HG03108 (cell line): ENCODE measurements around the gene PDSS2.

Experiments
- ATAC-seq: cut with Tn5 transposase; IDR thresholded peaks from one replicate; pipeline ENCODE4 v1.9.1; 2021; ENCODE audit warnings: moderate library complexity; ENCODE audit not compliant: unreplicated experiment

The PDSS2 gene

DNA sequence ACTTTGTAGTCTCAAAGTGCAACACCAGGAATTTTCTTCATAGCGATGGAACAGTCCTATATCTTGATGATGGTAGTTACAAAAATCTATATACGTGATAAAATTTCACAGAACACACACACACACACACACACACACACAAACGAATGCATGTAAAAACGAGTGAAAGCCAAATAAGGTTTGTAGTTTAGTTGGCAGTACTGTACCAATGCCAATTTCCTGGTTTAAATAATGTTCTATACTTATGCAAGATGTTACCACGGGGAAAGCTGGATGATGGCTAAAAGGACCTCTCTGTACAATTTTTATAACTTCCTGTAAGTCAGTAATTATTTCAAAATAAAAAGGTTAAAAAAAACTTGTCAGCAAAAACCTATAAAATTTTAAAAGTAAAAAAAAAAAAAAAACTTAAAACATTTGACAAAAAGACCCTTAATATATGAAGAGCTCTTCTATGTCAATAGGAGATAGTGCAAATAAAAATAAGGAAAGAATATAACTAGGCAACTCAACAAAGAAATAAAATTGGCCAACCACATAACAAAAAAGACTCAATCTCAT lies 37.6 kb downstream of the PDSS2 start:
- ATAC-seq = no peak

DNA sequence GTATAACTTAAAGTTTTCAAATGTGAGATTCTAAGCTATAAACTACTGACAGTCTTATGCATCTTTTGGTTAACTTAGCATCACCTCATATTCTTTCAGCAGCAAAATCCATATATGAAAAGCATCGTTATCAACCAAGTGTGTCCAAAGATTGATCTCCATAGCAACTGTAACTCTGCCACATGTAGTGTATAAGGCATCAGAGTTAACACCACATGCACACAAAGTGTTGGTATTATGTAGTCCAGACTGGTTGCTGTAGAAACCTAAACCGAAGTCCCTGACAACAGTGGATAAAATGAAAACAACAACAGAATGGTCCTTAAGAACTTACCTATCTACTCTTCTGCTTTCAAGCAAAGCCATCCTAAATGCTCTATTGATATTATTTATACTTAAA lies 39.6 kb downstream of the PDSS2 start:
- no peak for ATAC-seq

DNA sequence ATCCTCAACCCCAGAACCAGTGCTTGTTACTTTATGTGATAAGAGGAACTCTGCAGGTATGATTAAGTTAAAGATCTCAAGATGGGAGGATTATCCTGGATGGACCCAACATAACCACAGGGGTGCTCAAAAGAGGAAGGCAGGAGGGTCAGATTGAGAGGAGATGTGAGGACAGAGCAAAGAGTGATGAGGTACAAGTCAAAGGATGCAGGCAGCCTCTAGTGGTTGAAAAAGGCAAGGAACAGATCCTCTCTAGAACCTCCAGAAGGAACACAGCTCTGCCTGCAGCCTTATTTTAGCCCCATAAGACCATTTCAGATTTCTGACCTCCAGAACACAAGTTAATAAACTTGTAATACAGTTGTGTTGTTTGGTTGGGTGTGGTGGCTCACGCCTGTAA lies 41.2 kb downstream of the PDSS2 start:
- no peak for ATAC-seq

DNA sequence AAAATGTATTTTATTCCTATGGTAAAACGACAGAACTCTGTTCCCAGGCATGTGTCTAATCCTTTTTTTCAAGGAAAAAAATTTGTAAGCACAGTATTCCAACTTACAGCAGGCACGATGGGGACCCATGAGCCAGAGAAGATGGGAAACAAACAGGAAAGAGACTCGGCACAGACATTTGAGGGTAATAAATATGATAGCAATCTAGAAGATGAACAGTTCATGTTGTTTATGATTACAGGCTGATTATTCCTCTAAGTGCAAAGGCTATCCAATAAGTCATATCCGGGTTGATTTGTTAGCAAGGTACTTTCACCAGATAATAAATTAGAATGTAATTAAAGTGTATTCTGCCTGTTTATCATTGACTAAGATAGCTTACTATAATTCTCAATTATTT lies 43.2 kb downstream of the PDSS2 start:
- no peak for ATAC-seq

DNA sequence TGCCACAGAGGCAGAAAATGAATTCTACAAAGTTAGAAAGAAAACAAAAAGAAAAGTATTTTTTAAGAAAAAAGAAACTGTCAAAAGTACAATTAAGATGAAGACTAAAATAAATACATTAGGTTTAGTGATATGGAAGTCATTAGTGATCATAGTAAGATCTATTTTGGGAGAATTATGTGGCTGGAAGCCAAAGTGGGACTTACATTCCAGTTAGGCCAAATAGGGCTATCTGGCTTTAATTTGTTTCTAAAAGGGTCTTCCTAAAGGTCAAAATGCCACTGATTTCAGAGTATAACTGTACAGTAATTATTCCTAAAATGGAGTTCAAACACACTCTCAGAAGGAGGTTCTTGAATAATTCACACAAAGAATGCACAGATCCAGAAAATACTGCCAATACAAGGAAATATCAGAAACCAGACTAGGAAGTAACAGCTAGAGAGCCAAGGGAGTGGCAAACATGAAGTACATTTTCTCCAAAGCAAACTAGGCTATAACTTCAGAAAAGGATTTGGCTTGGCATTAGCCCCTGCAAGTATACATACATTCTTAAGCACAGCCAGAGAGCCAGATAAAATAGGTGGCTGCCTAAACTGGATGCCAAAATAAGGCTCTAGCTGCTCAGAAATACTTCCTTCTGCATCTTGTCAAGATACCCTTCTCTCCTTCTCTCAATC lies 45.3 kb downstream of the PDSS2 start:
- ATAC-seq = no peak

DNA sequence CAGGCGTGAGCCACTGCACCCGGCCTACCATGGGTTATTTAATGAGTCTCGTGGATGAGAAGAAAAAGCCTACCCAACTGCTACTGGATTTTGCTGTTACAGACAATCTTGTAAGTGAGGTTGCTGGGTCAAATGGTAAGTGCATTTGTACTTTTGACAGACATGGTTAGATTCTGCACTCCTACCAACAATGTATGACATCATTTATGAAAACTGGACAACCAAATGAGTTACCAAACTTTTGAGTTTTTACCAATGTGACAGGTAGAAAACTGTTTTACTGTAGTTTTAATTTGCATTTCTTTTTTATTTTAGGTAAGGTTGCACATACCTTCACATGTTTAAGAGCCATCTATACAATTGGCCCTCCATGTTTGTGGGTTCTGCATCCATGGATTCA lies 48.2 kb downstream of the PDSS2 start:
- ATAC-seq = no peak

DNA sequence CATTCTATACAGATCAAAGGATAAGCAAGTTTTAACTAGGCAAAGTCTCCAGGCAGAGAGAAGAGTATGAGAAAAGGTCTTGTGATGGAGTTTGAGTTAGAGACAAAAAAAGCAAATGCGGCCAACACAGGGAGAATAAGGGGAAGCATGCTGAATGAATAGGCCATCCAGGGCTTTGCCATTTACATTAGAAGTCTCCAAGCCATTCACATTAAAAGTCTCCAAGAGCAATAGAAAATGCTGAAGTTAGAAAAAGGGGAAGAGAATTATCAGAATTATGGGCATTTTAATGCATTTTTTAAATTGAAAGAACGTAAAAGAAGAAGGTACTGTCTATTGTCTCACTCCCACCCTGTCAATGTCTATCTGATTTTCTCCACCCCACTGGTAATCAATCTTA lies 49.4 kb downstream of the PDSS2 start:
- no peak for ATAC-seq

DNA sequence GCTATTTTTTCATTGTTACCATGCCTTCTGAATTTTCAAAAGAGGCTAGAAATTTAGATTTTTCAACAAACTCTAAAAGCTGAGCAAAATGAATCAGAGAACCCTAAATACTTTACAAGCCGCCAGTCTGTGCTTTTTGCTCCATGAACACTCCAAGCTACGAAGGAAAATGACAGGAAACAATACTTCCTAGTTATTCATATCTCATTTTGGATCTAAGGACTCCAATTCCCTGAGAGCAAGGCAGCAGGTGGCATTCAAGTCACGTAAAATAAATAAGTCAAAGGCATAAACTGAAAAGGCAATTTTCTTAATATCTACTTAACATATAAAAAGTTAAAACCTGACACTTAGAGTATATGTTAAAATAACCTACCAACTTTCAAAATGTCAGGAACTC lies 50.6 kb downstream of the PDSS2 start:
- no peak for ATAC-seq

DNA sequence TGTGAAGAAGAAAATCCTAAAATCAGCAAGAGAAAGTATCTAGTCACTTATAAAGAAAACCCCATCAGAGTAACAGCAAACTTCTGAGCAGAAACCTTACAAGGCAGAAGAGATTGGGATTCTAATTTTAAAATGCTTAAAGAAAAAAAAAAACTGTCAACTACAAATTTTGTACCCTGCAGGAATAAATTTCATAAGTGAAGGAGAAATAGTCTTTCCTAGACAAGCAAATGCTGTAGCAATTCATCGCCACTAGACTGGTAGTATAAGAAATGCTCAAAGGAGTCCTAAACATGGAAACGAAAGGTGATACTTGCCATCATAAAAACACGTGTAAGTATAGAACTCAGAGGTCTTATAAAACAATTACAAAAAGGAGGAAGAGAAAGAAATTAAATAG lies 54.4 kb downstream of the PDSS2 start:
- ATAC-seq = no peak

DNA sequence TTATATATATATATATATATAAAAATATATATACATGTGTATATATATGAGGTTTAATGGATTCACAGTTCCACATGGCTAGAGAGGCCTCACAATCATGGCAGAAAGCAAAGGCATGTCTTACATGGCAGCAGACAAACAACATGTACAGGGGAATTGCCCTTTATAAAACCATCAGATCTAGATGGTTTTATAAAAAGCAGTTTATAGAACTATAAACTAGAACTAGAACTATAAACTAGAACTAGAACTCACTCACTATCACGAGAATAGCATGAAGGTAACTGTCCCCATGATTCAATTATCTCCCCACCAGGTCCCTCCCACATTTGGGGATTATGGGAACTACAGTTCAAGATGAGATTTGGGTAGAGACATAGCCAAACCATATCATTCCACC lies 56.8 kb downstream of the PDSS2 start:
- ATAC-seq = no peak

DNA sequence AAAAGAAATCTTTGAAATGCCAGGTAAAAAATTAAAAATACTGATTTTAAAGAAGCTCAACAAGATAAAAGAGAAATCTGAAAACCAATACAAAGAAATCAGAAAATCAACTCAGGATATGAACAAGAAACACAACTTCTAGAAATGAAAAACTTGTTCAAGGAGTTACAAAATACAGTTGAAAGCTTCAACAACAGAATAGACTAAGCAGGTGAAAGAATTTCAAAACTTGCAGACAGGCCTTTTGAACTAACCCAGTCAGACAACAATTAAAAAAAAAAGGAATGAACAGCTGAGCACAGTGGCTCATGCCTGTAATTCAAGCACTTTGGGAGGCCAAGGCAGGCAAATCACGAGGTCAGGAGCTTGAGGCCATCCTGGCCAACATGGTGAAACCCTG lies 57.8 kb downstream of the PDSS2 start:
- ATAC-seq = no peak

DNA sequence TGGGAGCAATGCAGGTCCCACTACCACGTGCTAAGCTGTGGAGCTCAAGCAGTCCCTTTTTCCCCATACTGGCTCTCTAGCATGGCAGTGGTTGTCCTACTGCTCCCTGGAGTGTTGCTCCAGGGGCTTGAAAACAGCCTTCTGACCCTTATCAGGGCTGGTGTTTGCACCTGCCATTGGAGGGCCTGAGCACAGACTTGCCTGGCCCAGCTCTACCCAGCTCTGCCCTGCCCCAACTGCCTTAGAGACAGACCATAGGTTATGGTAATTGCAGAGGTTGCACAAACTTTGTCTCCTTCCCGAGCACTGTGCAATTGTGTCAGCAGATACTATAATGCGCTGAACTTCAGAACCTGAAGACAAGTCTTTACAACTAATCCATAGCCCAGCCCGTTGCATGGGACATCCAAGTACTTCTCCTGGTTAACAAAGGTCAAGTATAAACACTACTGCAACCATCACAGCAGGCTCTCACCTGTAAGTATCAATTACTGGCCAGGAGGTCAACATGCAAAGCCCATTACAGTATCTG lies 58.7 kb downstream of the PDSS2 start:
- ATAC-seq = no peak

DNA sequence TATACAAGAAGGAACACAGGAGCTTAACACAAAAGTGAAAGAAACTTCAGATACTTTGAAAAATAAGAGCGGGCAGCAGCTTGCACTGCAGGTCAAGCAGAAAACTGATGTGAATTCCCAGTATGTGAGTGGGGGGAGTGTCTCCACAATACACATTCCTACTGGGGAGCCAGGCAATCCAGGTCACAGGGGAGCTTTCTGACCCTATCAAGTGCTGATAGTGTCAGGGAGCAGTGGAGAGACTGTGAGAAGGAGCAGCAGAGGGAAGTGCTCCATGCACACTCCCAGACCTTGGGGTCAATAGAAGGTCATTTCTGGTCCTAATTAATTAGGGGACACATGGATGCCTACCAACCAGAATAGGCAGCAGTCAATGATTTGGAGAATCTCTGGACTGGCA lies 59.4 kb downstream of the PDSS2 start:
- no peak for ATAC-seq

DNA sequence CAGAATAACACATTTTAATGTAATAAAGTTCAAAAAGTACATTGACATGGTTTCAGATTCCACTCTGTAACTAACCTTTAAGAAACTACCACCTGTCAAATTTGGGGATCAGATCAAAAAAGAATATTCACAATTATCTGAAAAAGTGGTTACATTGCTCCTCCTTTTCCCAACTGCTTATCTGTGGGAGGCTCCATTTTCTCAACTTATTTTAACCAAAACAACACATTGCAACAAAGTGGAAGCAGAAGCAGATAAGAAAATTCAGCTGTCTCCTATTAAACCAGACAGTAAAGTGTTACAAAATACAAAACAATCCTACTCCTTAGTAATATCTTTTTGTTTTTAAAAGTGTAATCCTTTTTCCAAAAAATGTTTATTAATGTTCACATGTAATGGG lies 61.4 kb downstream of the PDSS2 start:
- ATAC-seq = no peak

DNA sequence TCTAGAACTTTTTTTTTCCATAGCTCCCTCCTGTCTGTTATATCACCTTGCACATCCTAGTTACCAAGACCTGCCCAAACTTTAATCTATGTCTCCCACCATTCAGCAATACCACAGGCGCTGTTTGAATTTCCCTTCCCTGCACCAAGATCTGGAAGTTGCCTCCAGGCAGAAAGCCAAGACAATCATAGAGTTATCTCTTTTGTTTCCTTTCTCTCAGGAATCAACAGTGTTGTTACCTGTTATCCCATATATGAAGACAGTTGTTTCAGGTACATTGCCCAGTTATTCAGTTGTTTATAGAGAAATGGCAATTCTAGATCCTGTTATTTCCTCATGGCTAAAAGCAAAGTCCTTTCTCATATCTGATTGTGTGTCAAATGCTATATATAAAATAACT lies 63.2 kb downstream of the PDSS2 start:
- ATAC-seq = no peak

DNA sequence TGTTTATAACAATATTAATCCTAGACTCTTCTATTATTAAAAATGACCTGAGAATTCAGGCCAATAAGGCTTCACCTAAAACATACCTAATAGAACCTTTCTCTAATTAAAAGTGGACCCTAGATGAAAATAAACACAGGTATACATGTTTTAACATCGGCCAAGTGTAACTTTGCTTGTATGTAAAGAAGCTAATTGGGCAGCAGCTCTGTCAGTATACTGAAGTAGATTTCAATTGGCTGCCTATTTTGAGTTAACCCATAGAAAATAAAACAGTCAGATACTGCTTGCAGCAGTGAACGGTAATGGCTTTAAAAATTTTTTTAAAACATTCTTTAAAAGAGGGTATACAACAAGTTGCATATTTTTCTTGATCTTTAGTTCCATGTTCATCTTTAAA lies 67.3 kb downstream of the PDSS2 start:
- ATAC-seq = no peak

DNA sequence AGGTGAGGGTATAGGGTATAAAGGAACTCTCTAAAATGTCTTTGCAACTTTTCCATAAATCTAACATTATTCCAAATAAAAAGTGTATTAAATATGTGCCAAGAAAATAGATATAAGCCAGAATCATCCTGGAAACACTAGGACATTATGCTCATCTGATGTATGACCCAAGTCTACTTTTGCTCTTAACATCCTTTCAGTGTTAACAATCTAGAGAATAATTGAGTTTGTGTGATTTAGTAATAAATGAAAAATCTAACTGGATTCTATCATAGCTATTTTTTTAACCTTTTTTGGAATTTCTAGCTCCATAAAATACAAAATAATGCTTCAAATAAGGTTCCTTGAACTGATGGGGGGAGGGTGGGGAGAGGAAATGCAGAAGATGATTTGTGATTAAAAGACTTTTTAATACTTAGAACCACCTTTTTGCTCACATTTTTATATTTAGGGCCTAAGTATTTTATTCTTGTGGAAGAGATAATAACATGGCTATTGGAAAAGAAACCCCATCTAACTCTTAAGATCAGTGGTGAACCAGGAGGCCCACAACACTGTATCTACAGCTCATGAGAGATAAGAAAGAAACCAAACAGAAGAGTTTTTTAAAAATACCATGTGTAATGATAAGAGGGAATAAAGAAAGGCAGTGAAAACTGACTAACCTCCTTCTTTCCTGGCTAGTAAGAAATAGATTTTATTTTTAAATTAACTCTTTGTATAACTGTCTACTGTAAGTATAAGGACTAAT lies 68.5 kb downstream of the PDSS2 start:
- ATAC-seq = no peak

DNA sequence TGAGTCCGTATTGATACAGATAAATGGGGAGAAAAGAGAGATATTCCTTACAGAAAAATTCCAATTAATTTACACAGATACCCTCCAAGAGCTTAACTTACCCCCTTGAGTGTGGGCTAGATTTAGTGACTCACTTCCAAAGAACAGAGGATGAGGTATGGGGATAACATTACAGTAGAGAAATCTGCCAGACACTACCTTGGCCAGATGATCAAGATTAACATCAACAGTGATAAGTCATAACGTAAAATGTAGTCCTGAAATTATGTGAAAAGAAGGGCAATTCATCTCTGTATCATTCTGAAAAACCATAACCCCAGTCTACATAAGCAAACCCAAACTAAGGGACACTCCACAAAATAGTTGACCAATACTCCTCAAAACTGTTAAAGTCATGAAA lies 69.3 kb downstream of the PDSS2 start:
- ATAC-seq = no peak

DNA sequence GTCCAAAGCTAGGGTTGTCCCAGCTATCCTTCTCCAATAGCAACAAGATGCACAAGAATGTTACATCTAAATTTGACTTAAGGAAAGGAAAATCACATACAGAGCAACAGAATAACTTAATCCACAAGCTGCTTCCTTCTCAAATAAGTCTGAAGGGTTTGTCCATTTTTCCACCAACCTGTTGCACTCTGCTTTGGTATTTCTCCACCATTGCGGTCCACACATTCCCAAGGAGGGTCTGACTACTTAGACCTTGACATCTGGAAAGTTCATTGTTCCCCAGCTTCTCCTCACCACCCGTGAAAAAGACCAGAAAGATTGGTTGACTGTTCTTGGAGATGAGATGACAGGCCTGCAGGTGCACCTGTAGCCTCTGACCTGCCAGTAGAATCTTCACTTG lies 72.5 kb downstream of the PDSS2 start:
- ATAC-seq = no peak

DNA sequence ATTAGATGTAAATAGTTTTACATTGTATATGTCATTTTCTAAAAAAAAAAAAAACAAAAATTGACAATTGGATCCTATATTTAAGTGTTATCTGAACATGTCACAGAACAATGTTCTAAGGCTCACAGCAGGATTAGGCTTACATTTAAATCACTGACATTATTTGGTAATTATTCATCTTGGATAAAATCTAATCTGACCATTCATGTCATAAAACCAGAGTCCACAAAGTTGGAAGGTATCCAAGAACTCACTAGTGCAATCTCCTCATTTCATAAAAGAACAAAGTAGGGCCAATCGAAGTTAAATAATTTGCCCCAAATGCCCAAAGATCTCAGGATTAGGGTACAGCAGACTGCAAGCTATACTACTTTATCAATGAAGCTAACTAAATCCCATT lies 73.0 kb downstream of the PDSS2 start:
- no peak for ATAC-seq

DNA sequence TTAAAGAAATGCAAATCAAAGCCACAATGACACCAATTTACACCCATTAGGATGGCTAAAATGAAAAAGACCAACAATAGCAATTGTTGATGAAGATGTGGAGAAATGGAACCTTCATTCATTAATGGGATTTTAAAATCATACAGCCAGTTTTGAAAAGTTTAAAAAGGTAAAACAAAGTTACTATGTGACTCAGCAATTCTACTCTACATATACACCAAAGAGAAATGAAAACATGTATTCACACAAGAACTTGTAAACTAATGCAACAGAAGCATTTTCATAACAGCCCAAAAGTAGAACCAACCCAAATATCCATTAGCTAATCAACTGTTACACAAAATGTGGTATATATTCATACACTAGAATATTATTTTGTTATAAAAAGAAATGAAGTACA lies 75.7 kb downstream of the PDSS2 start:
- ATAC-seq = no peak

DNA sequence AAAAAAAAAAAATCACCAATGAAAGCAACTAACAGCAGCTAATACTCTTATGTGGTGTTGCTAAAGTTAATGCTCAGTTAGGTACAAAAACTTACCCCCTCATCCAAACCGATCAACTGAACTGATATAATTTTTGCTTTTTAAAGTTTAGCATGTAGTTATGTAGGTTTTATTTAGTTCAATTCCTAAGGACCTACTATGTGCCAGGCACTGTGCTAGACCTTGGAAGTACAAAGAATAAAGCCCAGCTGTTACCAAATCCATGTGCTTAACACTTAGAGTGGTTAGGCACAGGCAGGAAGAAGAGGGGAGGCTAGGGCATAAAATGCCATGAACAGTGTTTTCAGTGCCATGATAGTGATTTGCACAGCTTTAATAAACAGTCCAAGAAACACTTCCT lies 85.1 kb downstream of the PDSS2 start:
- ATAC-seq = no peak
